ENCODE results near the gene IRS2. TPM values are rescaled to one million over a fixed set of nuclear protein-coding genes. Genes with fewer than 3 reads are reported as not detected.

IRS2 gene
- total and polyA plus RNA-seq, 2 donors (not counting 3 experiments of a cell fraction or from before 2014, with no cell fraction given) = 1.6 to 4.4 TPM

DNA sequence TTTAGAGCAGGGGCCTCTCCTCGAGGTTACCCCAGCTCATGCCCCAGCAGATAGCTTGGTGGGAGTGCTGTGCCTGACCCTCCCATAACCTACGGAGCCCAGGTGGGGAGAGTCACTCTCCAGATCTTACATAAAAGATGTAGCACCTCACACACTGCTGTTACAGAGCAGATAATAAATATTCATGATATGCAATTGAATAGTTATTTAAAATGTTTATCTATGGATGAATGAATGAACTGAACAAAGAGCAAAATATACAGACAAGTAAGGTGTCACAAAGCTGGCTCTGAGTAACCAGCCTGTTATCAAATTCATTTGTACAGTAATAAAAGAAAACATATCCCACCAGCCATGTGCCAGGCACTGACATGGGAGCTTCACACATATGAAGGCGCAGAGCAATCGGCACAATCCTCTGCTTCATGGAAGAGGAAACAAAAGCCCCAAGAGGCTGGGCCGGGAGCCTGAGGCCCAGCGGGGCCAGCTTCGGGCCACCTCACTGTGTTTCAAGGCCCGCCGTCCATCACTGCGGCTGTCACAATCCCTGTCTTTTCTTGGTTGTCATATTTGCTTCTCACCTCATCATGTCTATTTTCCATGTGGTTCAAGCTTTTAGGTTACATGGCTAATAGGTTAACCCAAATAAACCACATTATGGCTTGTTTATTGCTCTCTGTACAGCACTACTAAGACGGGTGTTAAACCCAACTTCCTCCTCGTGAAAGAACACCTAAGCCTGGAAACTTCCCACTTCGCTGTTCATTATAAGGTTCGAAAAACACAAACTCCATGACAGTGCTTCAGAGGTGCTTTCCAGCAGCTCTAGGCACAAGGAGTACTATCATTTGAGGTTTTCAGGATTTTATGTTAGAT is 78.4 kb downstream of the IRS2 start:
- no peak overlapping the region for H3K27ac ChIP-seq (ENCODE audit: insufficient read depth, low read depth, low read length)
- dilution Hi-C loops (cut with MboI; ENCODE audit: extremely low pct_ligation_motif_present, low sequenced_read_pairs) = no loop called here
- CTCF ChIA-PET = no interaction called here
- no peak overlapping the region for H3K4me2 ChIP-seq (ENCODE audit: insufficient read depth, low read length)
- no peaks in the 10 kb centered on the region for H3K4me1 ChIP-seq (ENCODE audit: control insufficient read depth, extremely low read depth, insufficient read depth, low read length)
- TF ChIP-seq FOS (IDR thresholded peaks at IDR 0.05; ENCODE audit: borderline replicate concordance, insufficient read depth, low read length) (no peak), POLR2AphosphoS5 (IDR thresholded peaks at IDR 0.05; ENCODE audit: insufficient read depth, low read depth, low read length) (no peak), POLR2A (IDR thresholded peaks at IDR 0.05; ENCODE audit: low read depth, low read length) (no peak), MAX (IDR thresholded peaks at IDR 0.05; ENCODE audit: insufficient read depth, insufficient read length) (no peak), JUN (IDR thresholded peaks at IDR 0.05; ENCODE audit: borderline replicate concordance, insufficient read depth, insufficient read length, low read depth) (no peak), MYC (IDR thresholded peaks at IDR 0.05; ENCODE audit: low read depth, low read length) (no peak), GATA2 (IDR thresholded peaks at IDR 0.05; ENCODE audit: insufficient read depth, insufficient read length, low read depth, low read length) (no peak), EZH2 (IDR thresholded peaks at IDR 0.05; ENCODE audit: borderline replicate concordance, low read depth, low read length, severe bottlenecking) (no peak)
- TF ChIP-seq, protein P1, sequence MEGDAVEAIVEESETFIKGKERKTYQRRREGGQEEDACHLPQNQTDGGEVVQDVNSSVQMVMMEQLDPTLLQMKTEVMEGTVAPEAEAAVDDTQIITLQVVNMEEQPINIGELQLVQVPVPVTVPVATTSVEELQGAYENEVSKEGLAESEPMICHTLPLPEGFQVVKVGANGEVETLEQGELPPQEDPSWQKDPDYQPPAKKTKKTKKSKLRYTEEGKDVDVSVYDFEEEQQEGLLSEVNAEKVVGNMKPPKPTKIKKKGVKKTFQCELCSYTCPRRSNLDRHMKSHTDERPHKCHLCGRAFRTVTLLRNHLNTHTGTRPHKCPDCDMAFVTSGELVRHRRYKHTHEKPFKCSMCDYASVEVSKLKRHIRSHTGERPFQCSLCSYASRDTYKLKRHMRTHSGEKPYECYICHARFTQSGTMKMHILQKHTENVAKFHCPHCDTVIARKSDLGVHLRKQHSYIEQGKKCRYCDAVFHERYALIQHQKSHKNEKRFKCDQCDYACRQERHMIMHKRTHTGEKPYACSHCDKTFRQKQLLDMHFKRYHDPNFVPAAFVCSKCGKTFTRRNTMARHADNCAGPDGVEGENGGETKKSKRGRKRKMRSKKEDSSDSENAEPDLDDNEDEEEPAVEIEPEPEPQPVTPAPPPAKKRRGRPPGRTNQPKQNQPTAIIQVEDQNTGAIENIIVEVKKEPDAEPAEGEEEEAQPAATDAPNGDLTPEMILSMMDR (IDR thresholded peaks at IDR 0.05; ENCODE audit: extremely low read depth in 1 of 2, insufficient read depth in 1 of 2, low read depth in 1 of 2, low read length in 2 of 2) = no peak
- POLR2A ChIA-PET = no interaction called here
- H4K20me1 ChIP-seq (replicated peaks; ENCODE audit: control insufficient read depth, extremely low read depth, insufficient read depth, low read length) = no peaks in the 10 kb centered on the region
- H2AFZ ChIP-seq (ENCODE audit: low read depth, low read length) = no peak overlapping the region
- intact Hi-C loops (cut with micrococcal nuclease) = no loop called here
- no peaks in the 10 kb centered on the region for H3K36me3 ChIP-seq (ENCODE audit: control insufficient read depth in 2 of 2, extremely low read depth in 1 of 2, insufficient read depth in 2 of 2, low read length in 2 of 2)
- no peak for FAIRE-seq
- BruUV-seq (replicated peaks) = no TSS peak
- H3K27me3 ChIP-seq (ENCODE audit: control insufficient read depth in 2 of 2, insufficient read depth in 2 of 2, low read length in 2 of 2) = peaks cover 0 to 2% of the 10 kb centered on the region in 2 experiments
- DNase-seq (ENCODE audit: low read depth, low spot score) = no peak
- no peak overlapping the region for H3K9ac ChIP-seq (replicated peaks; ENCODE audit: extremely low read depth, insufficient read depth, low read length)
- no peaks in the 10 kb centered on the region for H3K9me3 ChIP-seq (replicated peaks; ENCODE audit: control insufficient read depth, insufficient read depth, low read length)
- no peak overlapping the region for H3K4me3 ChIP-seq (replicated peaks in 1 of 3; ENCODE audit: insufficient read depth in 1 of 3, low read depth in 1 of 3, low read length in 3 of 3)
- no peaks in the 10 kb centered on the region for H3K79me2 ChIP-seq (ENCODE audit: control insufficient read depth, insufficient read depth, low read length)
- no peaks in the 10 kb centered on the region for H3K9me1 ChIP-seq (replicated peaks; ENCODE audit: control insufficient read depth, extremely low read depth, insufficient read depth, low read length)
